Activated T-helper 9 cell treated with anti-CD3 and anti-CD28 coated beads, Interleukin-2, amount 50 U/mL, for 16 hours (primary cell): Measurements from ENCODE around the gene MAD1L1.

Experiments
- DNase-seq: peaks from one replicate; pipeline ENCODE4 v3.0.0-alpha.2; 2020; ENCODE audit warnings: low read depth

MAD1L1 gene

GRCh38 chr7:2157473-2158279 is 75.1 kb downstream of the MAD1L1 start:
- DNase-seq, result no peak

GRCh38 chr7:2156756-2157472 is 75.8 kb downstream of the MAD1L1 start:
- DNase-seq, result no peak

- no peak for DNase-seq
Observed at GRCh38 chr7:2154831-2155230, 77.9 kb downstream of the MAD1L1 start.

- DNase-seq, result no peak
Observed at GRCh38 chr7:2154121-2154520, 78.6 kb downstream of the MAD1L1 start.

- DNase-seq, result no peak
Observed at GRCh38 chr7:2152646-2153045, 80.1 kb downstream of the MAD1L1 start.

- DNase-seq, result no peak
Observed at GRCh38 chr7:2151801-2152612, 80.7 kb downstream of the MAD1L1 start.

- DNase-seq, result no peak
Observed at GRCh38 chr7:2151237-2151636, 81.5 kb downstream of the MAD1L1 start.

- DNase-seq, result no peak
Observed at GRCh38 chr7:2150445-2150815, 82.3 kb downstream of the MAD1L1 start.

GRCh38 chr7:2149672-2150444 is 82.9 kb downstream of the MAD1L1 start:
- no peak for DNase-seq

- no peak for DNase-seq
Observed at GRCh38 chr7:2148814-2149213, 83.9 kb downstream of the MAD1L1 start.

GRCh38 chr7:2148189-2148588 is 84.6 kb downstream of the MAD1L1 start:
- no peak for DNase-seq

- DNase-seq, result no peak
Observed at GRCh38 chr7:2146676-2147472, 85.9 kb downstream of the MAD1L1 start.

- DNase-seq, result no peak
Observed at GRCh38 chr7:2145835-2146580, 86.7 kb downstream of the MAD1L1 start.

- no peak for DNase-seq
Observed at GRCh38 chr7:2144926-2145325, 87.8 kb downstream of the MAD1L1 start.

GRCh38 chr7:2143981-2144595 is 88.7 kb downstream of the MAD1L1 start:
- DNase-seq, result no peak

GRCh38 chr7:2143450-2143849 is 89.3 kb downstream of the MAD1L1 start:
- no peak for DNase-seq

- DNase-seq, result no peak
Observed at GRCh38 chr7:2142386-2142785, 90.4 kb downstream of the MAD1L1 start.

- no peak for DNase-seq
Observed at GRCh38 chr7:2141651-2142050, 91.1 kb downstream of the MAD1L1 start.

GRCh38 chr7:2141021-2141410 is 91.7 kb downstream of the MAD1L1 start:
- DNase-seq, result no peak
